Stimulated activated effector memory CD8-positive, alpha-beta T cell treated with anti-CD3 and anti-CD28 coated beads, Interleukin-12 subunit alpha, Interleukin-12 subunit beta, amount 100 ng/mL, for 72 hours (primary cell): Measurements from ENCODE around the gene HRAS.

ENCODE experiments used
- ATAC-seq: fragments of 150-1000 bp; cut with Tn5 transposase; 2 replicates; pipeline ENCODE4 v1.10.0; 2021
- DNase-seq, 2 donors: peaks; one replicate each; pipeline ENCODE4 v3.0.0; 2021 to 2022; ENCODE audit warnings: low spot score in 2 of 2
- H3K27ac Mint-ChIP-seq: one replicate; pipeline ENCODE4 v1.8.0; 2022; ENCODE audit warnings: mild to moderate bottlenecking, mixed read lengths
- H3K36me3 Mint-ChIP-seq: one replicate; pipeline ENCODE4 v1.8.0; 2022; ENCODE audit warnings: mild to moderate bottlenecking, mixed read lengths
- H3K4me1 Mint-ChIP-seq: one replicate; pipeline ENCODE4 v1.8.0; 2022; ENCODE audit warnings: mixed read lengths
- H3K4me3 Mint-ChIP-seq: one replicate; pipeline ENCODE4 v1.8.0; 2022; ENCODE audit warnings: mild to moderate bottlenecking, mixed read lengths
- H3K9me3 Mint-ChIP-seq: one replicate; pipeline ENCODE4 v1.8.0; 2022; ENCODE audit warnings: mixed read lengths

Gene HRAS

GRCh38 chr11:533586-534395 is 1.6 kb downstream of the HRAS start:
- H3K4me3 Mint-ChIP-seq: peak overlapping the region; percentile 67
- H3K36me3 Mint-ChIP-seq: peaks cover 16% of the 10 kb centered on the region
- no peak for DNase-seq
- ATAC-seq: no peak
- no peaks in the 10 kb centered on the region for H3K9me3 Mint-ChIP-seq
- H3K4me1 Mint-ChIP-seq: peaks cover 23% of the 10 kb centered on the region
- H3K27ac Mint-ChIP-seq: no peak overlapping the region

DNA sequence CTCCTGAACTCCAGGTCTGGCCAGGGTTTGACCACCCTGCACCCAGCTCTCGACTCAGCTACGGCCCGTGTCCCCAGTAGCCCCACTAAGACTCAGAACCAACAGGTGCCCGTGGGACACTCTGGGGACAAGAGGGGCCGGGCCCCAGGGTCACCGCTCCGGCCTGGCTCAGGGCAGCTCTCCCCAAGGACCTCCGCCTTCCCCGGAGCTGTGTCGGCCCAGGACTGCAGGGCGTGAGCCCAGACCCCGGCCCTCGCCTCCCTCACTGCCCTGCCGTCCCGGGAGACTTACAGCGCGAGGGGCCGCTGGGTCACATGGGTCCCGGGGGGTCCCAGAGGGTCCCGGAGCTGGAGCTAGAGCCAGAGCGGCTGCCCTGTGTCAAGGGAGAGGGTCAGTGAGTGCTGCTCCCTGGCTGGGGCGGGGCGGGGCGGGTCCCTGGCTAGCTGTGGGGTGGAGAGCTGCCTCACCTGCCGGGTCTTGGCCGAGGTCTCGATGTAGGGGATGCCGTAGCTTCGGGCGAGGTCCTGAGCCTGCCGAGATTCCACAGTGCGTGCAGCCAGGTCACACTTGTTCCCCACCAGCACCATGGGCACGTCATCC is 2.3 kb downstream of the HRAS start:
- H3K27ac Mint-ChIP-seq: no peak overlapping the region
- peaks cover 16% of the 10 kb centered on the region for H3K36me3 Mint-ChIP-seq
- no peak overlapping the region for H3K4me3 Mint-ChIP-seq
- DNase-seq (no peak), ATAC-seq (no peak)
- no peaks in the 10 kb centered on the region for H3K9me3 Mint-ChIP-seq
- H3K4me1 Mint-ChIP-seq: peaks cover 23% of the 10 kb centered on the region

- peaks cover 18% of the 10 kb centered on the region for H3K4me1 Mint-ChIP-seq
- no peak overlapping the region for H3K27ac Mint-ChIP-seq
- H3K36me3 Mint-ChIP-seq: peaks cover 16% of the 10 kb centered on the region
Observed at GRCh38 chr11:532527-532985, 2.8 kb downstream of the HRAS start.

GRCh38 chr11:531919-532526 is 3.4 kb downstream of the HRAS start:
- Mint-ChIP-seq H3K4me1 (peaks cover 12% of the 10 kb centered on the region), H3K27ac (no peak overlapping the region), H3K9me3 (no peaks in the 10 kb centered on the region), H3K4me3 (no peak overlapping the region), H3K36me3 (peaks cover 16% of the 10 kb centered on the region)
- DNase-seq (no peak), ATAC-seq (no peak)

More at GRCh38 chr11:532527-532985, 2.8 kb downstream of the HRAS start:
- no peaks in the 10 kb centered on the region for H3K9me3 Mint-ChIP-seq
- no peak overlapping the region for H3K4me3 Mint-ChIP-seq
- no peak for ATAC-seq
- no peak for DNase-seq

GRCh38 chr11:530960-531831 is 4.2 kb downstream of the HRAS start:
- Mint-ChIP-seq H3K36me3 (peaks cover 16% of the 10 kb centered on the region), H3K27ac (no peak overlapping the region), H3K4me1 (peaks cover 9% of the 10 kb centered on the region), H3K4me3 (no peak overlapping the region), H3K9me3 (no peaks in the 10 kb centered on the region)
- DNase-seq (no peak), ATAC-seq (no peak)

DNA sequence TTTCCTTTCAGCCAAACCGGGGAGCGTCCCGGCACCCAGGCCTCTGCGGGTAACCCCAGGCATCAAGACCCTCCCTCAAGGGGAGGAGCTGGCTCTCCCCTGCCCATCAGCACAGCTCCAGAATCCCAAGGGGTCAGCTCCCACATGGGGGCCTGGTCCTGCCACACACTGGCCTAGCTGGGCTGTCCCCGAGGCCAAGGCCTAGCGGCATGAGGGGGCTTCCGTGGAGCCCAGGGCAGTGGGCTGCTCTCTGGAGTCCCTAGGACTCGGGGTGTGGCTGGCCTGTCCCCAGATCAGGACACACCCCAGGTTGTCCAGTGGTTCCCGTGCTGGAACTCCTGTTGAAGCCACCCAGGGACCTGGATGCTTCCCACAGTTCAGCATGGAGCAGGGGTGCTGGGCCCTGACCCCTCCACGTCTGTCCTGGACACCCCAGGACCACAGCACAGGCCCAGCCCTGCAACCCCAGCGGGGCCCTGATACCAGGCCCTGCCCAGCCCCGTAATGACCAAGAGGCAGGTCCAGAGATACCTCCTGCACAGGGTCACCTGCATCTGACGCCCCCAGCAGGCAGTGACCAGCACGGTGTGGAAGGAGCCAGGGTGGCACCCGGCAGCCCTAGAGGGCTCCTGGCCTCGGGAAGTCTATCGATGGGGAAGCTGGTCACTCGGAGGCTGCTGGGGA is 5.5 kb downstream of the HRAS start:
- Mint-ChIP-seq H3K4me3 (no peak overlapping the region), H3K27ac (no peak overlapping the region), H3K36me3 (peaks cover 16% of the 10 kb centered on the region), H3K4me1 (peaks cover 5% of the 10 kb centered on the region), H3K9me3 (no peaks in the 10 kb centered on the region)
- no peak for DNase-seq
- no peak for ATAC-seq

GRCh38 chr11:528815-529727 is 6.3 kb downstream of the HRAS start:
- ATAC-seq: no peak
- Mint-ChIP-seq H3K36me3 (peaks cover 16% of the 10 kb centered on the region), H3K4me3 (no peak overlapping the region), H3K9me3 (no peaks in the 10 kb centered on the region), H3K27ac (no peak overlapping the region), H3K4me1 (peaks cover 5% of the 10 kb centered on the region)
- DNase-seq: no peak

DNA sequence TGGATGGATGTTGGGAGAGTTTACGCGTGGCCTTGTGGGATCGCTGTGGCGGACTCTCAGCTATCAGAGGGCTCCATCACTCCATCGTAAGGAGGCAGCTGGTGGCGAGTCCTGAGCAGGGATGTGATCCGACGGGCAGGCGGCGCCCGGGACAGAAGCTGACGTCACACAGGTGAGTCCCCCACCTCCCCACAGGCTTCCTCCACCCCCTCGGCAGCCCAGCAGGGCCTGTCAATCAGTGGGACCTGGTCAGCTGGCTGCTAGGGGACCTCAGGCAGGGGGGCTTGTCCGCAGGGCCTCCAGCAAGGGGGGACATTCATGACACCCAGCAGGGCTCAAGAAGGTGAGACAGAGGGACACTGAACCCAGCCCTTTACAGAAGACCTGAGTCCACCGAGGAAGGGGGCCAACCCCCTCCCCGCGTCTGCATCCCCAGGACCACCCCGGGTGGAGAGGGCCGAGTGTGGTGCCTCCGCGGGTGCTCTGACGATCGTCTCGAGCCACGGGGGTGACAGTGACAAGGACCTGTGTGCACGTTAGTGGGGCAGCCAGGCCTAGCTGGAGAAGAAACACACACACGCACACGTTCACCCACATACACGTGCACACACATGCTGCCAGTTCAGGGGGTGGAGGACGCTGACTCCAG is 7.1 kb downstream of the HRAS start:
- ATAC-seq: no peak
- peaks cover 16% of the 10 kb centered on the region for H3K36me3 Mint-ChIP-seq
- peaks cover 5% of the 10 kb centered on the region for H3K4me1 Mint-ChIP-seq
- DNase-seq: no peak
- H3K4me3 Mint-ChIP-seq: no peak overlapping the region
- H3K9me3 Mint-ChIP-seq: no peaks in the 10 kb centered on the region
- H3K27ac Mint-ChIP-seq: no peak overlapping the region

- Mint-ChIP-seq H3K9me3 (no peaks in the 10 kb centered on the region), H3K4me1 (no peaks in the 10 kb centered on the region), H3K36me3 (no peaks in the 10 kb centered on the region), H3K27ac (no peak overlapping the region), H3K4me3 (no peak overlapping the region)
- no peak for ATAC-seq
- DNase-seq: no peak
Observed at GRCh38 chr11:526192-526591, 9.2 kb downstream of the HRAS start.

DNA sequence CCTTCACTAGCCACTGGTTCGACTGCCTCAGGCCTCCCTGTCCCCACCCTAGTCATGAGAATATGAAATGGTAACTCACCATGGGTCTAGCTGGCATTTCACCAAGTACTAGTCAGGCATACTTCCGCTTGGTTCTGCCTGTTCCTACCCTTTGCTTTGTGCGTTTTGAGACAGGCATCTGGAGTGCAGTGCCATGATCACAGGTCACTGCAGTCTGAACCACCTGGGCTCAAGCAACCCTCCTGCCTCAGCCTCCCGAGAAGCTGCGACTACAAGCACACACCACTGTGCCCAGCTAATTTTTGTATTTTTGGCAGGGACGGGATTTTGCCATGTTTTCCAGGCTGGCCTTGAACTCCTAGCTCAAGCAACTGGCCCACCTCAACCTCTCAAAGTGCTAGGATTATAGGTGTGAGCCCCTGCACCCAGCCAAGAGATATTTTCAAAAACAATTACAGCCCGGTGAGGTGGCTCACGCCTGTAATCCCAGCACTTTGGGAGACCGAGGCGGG is 14.1 kb downstream of the HRAS start:
- peaks cover 15% of the 10 kb centered on the region for H3K4me1 Mint-ChIP-seq
- DNase-seq: no peak
- no peak overlapping the region for H3K27ac Mint-ChIP-seq
- H3K9me3 Mint-ChIP-seq: peaks cover 5% of the 10 kb centered on the region
- no peak for ATAC-seq
- H3K4me3 Mint-ChIP-seq: no peak overlapping the region
- peaks cover 18% of the 10 kb centered on the region for H3K36me3 Mint-ChIP-seq

DNA sequence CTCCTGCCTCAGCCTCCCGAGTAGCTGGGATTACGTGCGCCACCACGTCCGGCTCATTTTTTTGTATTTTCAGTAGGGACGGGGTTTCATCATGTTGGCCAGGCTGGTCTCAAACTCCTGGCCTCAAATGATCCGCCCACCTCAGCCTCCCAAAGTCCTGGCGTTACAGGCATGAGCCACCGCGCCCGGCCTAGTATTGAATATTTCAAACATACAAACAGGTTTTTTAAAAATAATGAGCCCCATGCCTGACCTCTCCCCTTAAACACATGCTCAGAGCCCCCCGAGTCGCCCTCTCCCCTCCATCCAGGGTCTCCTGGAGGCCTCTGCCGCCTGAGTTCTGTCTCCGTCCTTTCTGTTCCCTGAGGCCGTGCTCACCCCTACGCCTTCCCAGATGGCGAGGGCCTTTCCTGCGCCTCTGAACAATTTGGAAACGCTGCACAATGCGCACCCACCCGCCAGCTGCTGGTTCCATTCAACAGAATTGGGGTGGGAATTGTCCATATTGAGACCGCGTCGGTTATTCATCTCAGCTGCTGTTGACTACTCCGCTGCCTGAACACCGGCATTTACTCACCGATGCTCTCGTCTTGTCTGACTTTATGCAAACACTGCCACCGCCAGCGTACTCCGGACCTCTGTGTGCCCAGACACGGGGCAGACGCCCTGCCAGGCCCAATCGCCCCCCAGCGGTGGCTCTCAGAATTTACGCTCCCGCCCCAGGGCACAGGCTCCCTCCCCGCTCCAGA is 14.8 kb downstream of the HRAS start:
- Mint-ChIP-seq H3K27ac (peak overlapping the region; percentile 65), H3K4me1 (peaks cover 15% of the 10 kb centered on the region), H3K9me3 (peaks cover 5% of the 10 kb centered on the region), H3K36me3 (peaks cover 18% of the 10 kb centered on the region), H3K4me3 (no peak overlapping the region)
- DNase-seq: peak in 1 of 2 donors; percentile 74
- no peak for ATAC-seq

GRCh38 chr11:518463-519202 is 16.7 kb downstream of the HRAS start:
- Mint-ChIP-seq H3K27ac (peak overlapping the region; percentile 58), H3K36me3 (peaks cover 33% of the 10 kb centered on the region), H3K4me1 (peaks cover 15% of the 10 kb centered on the region), H3K9me3 (peaks cover 5% of the 10 kb centered on the region), H3K4me3 (peak overlapping the region; percentile 76)
- ATAC-seq: peak; percentile 96
- DNase-seq: peak; percentile 95 to 98
